Fibroblast of villous mesenchyme (primary cell): ENCODE results near the gene ADAM33. TPM values are rescaled to one million over a fixed set of nuclear protein-coding genes. Genes with fewer than 3 reads are reported as not detected.

ENCODE experiments used
- DNase-seq: peaks from one replicate; pipeline ENCODE4 v3.0.0-alpha.2; 2010; ENCODE audit warnings: low read depth
- H3K4me3 ChIP-seq: 2 replicates; pipeline ENCODE4 v1.5.1; 2011; ENCODE audit warnings: low read depth, mild to moderate bottlenecking, low read length
- CTCF ChIP-seq: IDR thresholded peaks from 2 replicates; pipeline ENCODE4 v1.5.1; 2012; ENCODE audit warnings: low read depth, mild to moderate bottlenecking, low read length; ENCODE audit not compliant: insufficient read depth
- total RNA-seq: library from RNA; depleted of rRNA; stranded (reverse); fragments of >200 nt; gene quantifications from 2 replicates; pipeline ENCODE4 v1.2.3, GENCODE V29; 2012

Gene ADAM33
- total RNA-seq, 1 donor: 53.1 TPM

GRCh38 chr20:3631534-3631933, 50.3 kb downstream of the ADAM33 start:
- no peak for DNase-seq
- no peak overlapping the region for H3K4me3 ChIP-seq
- no peak for TF ChIP-seq CTCF

DNA sequence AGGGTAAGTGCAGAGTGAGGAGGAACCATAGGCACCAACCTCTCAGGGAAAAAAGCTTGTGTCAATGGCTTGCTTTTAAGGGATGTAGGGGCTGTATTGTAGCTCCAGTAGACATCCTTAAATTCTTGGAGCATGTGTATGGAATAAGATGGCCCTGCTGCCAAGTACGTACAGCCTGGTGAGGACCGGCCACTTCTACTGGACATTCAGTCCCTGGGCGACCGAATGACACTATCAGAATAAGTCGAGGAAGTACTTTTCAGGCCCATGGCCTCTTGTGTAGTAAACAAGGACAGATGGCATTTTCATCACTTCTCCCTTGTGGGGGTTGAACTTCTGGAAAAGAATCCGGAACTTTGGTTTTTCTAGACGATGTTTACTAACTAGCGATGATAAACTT, 51.4 kb downstream of the ADAM33 start:
- DNase-seq: no peak
- H3K4me3 ChIP-seq: no peak overlapping the region
- no peak for TF ChIP-seq CTCF

- no peak for DNase-seq
- TF ChIP-seq CTCF: no peak
- H3K4me3 ChIP-seq: no peak overlapping the region
These were observed 51.9 kb downstream of the ADAM33 start for GRCh38 chr20:3629893-3630292.

- DNase-seq: no peak
- TF ChIP-seq CTCF: no peak
- no peak overlapping the region for H3K4me3 ChIP-seq
These were observed 53.1 kb downstream of the ADAM33 start for GRCh38 chr20:3628502-3629314.

- H3K4me3 ChIP-seq: no peak overlapping the region
- no peak for TF ChIP-seq CTCF
- DNase-seq: no peak
These were observed 54.3 kb downstream of the ADAM33 start for GRCh38 chr20:3627476-3627875.

DNA sequence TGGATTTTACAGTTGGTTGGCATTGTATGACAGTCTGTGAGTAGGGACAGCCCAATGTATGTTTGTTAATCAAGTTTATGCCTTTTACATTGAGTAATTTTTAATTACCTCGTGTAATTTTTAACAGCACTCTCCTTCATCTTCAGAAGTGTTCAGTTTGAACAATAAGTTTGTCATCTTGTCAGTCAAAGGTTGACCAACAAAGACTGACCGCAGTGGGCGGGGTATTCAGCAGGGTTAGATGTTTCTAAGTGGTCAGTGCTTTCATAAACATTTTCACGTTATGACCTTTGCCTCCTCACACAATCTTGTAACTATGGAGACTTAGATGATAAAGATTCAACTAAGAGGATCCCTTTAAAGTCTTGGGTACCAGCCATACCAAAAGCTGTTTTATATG, 59.4 kb downstream of the ADAM33 start:
- DNase-seq: no peak
- H3K4me3 ChIP-seq: no peak overlapping the region
- no peak for TF ChIP-seq CTCF

GRCh38 chr20:3621111-3621510, 60.7 kb downstream of the ADAM33 start:
- no peak overlapping the region for H3K4me3 ChIP-seq
- DNase-seq: no peak
- no peak for TF ChIP-seq CTCF
